GM03348 (cell line): ENCODE data around the gene NT5E.
A peak's percentile ranks its signal among the peaks of the same experiment; 100 is the strongest.

ENCODE experiments used
- DNase-seq: peaks from one replicate; pipeline ENCODE4 v3.0.0; 2012; ENCODE audit warnings: low spot score

NT5E gene

GRCh38 chr6:85421972-85422371 is 27.9 kb upstream of the NT5E start:
- DNase-seq = peak; percentile 54

- DNase-seq = no peak
These were observed 26.9 kb upstream of the NT5E start for GRCh38 chr6:85422996-85423395.

GRCh38 chr6:85424981-85425380 is 24.9 kb upstream of the NT5E start:
- no peak for DNase-seq

DNA sequence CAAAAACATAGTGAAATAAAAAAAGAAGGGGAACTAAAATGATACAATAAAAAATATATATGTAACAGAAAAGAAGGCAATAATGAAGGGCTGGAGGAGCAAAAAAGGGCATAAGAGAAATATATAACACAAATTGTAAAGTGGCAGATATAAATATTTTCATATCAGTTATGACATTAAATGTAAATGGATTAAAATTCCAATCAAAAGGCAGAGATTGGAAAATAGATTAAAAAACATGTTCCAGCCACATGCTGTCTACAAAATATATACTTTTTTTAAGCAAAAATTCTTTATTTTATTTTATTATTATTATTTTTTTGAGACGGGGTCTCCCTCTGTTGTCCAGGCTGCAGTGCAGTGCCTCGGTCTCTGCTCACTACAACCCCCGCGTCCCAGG is 23.9 kb upstream of the NT5E start:
- no peak for DNase-seq

DNA sequence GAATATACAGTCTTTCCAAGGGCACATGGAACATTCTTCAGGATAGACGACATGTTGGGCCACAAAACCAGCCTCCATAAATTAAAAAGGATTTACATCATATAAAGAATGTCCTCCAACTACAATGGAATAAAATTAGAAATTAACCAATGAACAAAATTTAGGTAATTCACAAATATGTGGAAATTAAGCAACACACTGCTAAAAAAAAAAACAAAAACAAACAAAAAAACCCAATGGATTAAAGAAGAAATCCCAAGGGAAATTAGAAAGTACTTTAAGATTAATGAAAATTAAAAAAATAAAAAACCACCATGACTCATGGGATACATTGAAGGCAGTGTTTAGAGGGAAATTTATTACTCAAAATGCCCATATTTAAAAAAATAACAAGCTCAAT is 21.4 kb upstream of the NT5E start:
- no peak for DNase-seq

- DNase-seq = no peak
These were observed 20.5 kb upstream of the NT5E start for GRCh38 chr6:85429346-85429745.

DNA sequence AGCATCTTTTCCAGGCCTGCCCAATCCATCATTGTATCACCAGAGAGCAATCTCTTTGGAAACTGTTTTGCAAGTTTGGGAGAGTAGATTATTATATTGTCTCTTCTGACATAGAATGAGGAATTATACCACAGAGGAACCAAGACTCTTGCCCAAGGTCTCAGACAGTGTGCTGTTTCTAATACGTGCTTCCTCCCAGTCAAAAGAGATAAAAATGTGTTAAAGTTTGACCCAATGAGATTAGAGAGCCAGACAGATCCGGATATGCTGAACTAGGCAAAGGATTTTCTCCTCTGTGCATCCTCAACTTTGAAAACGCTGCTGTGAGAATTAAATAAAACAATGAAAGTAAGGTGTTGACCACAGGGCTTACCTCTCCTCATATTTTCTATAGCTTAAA is 18.6 kb upstream of the NT5E start:
- no peak for DNase-seq

GRCh38 chr6:85432554-85432953 is 17.3 kb upstream of the NT5E start:
- DNase-seq = no peak

GRCh38 chr6:85435851-85436250 is 14.0 kb upstream of the NT5E start:
- no peak for DNase-seq

DNA sequence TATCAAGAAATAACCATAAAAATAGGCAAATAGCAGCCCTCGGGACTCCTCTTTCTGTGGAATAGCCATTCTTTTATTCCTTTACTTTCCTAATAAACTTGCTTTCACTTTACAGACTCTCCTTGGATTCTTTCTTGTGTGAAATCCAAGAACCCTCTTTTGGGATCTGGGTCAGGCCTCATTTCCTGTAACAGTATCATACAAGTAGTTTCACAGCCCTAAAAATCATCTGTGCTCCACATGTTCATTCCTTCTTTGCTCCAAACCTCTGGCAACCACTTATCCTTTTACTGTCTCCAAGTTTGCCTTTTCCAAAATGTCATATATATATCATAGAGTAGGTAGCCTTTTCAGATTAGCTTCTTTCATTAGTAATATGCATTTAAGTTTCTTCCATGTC is 13.5 kb upstream of the NT5E start:
- no peak for DNase-seq

DNA sequence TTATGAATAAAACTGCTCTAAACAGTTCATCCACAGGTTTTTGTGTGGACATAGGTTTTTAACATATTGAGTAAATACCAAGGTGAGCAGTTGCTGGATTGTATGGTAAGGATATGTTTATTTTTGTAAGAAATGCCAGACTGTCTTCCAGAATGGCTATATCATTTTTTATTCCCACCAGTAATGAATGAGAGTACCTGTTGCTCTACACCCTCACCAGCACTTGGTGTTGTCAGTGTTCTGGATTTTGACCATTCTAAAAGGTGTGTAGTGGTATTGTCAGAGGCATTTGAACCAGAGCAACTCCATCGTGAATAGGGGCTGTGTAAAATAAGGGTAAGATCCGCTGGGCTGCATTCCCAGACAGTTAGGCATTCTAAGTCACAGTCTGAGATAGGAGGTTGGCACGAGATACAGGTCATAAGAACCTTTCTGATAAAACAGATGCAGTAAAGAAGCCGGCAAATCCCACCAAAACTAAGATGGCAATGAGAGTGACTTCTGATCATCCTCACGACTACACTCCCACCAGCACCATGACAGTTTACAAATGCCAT is 12.9 kb upstream of the NT5E start:
- no peak for DNase-seq

DNA sequence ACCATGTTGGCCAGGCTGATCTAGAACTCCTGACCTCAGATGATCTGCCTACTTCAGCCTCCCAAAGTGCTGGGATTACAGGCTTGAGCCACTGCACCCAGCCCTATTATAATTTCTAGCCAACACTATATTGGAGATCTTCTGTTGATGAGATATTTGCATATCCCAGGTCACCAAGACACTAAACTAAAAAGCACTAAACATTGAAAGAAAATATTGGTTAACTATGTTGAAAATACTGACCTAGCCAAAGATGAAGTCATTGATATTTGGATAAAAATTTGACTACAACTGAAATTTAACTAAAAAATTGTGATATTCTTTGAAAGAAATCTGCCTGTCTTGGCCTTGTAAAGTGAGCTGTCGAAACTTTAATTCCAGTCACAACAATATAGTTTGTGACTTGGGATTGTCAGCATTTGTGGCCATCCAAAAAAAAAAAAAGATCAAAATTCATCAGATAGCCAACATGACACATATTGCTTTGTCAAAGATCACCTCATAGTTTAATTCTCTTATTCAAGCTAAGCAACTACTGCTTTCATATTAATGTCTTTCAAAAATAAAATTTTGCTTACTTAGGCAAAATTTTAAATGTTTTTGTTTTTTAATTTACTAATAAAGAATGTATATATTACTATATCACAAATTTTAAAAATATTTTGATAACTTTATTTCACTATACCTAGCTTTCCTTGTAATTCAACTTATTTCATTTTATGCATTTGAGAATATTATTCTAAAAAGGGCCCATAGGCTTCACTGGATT is 6.3 kb upstream of the NT5E start:
- DNase-seq = no peak

DNA sequence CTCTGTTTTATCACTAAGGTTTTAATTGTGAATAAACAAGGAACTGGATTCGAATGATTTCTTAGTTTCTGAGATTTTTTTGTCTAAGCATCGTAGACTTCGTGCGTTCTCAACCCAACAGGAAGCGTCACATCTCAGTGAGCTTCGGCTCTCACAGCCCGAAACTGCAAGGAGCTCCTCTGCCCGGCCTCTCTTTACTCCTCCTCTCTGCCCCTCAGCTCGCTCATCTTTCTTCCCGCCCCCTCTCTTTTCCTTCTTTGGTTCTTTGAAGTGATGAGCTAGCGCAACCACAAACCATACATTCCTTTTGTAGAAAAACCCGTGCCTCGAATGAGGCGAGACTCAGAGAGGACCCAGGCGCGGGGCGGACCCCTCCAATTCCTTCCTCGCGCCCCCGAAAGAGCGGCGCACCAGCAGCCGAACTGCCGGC is 480 bp upstream of the NT5E start:
- DNase-seq = peak; percentile 77

GRCh38 chr6:85451565-85452306 is 1.9 kb downstream of the NT5E start:
- no peak for DNase-seq

DNA sequence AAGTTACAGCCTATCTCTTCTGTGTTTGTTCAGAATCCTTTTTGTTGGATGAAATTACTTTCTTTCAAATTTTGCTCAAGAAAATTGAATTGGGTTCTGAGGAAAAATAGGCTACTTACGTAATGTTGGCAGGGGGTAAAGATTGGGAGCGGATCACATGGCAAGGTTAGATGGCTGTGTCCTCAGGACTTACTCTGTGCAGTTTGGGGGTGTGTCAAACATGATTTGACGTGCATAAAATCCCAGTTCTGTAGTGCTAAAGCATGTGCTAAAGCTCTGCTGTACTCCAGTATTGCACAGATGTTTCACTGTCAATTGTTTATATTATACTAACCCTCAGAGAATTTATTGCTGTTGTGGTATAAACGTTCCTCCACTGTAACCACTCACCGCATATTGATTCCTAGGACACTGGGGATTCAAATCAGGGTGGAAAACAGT is 2.6 kb downstream of the NT5E start:
- DNase-seq = no peak

GRCh38 chr6:85453052-85453451 is 3.2 kb downstream of the NT5E start:
- DNase-seq = no peak

- DNase-seq = no peak
These were observed 3.6 kb downstream of the NT5E start for GRCh38 chr6:85453490-85453889.

GRCh38 chr6:85455471-85456026 is 5.7 kb downstream of the NT5E start:
- DNase-seq = no peak

GRCh38 chr6:85456782-85457181 is 6.9 kb downstream of the NT5E start:
- no peak for DNase-seq

DNA sequence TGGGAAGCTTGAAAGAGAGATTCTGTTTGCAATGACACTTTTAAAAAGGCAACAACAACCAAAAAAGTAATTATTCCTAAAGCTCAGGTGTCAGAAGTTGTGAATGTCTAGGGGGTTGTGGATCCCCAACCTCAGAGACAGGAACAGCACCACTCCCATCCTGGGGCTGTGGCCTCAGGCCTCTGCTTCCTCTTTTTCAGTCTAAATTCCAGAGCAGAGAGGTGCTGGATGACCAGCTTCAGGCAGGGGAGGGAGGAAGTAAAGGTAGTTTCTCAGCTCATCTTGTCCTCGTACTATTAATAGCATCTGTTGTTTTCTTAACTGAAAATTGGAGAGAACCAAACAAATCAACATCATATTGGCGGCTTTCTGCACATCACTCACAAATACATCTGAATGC is 8.3 kb downstream of the NT5E start:
- no peak for DNase-seq

GRCh38 chr6:85458782-85459181 is 8.9 kb downstream of the NT5E start:
- DNase-seq = no peak

DNA sequence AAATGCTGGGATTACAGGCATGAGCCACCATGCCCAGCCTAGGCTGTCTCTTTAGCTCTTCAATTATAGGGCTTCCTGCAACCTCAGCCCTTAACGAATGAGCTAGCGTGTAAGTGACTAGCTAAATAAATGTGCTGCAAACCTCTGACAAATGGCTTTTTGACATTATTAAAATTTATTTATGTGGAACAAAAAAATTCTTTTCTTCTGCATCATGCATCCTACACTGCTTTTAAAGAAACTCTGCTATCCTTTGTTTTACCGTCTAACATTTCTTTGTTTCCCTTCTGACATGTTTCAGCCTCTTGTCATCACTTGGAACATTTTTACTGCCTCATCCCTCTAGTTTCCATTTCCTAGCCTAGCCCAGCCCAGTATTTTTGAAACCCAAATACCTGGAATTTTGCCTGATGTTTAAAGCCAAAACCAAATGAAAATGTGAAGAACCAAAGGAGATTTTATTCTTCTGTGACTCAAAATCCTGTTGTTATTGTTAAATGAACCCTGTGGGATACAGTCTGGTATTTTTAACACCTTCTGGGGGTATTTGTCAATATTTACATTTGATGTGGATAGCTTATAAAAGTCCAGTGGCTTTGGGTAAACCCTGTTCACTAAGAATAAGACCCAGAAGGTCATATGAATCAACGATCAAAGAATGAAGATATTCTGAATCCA is 9.5 kb downstream of the NT5E start:
- DNase-seq = peak; percentile 70
